RWPE2 (cell line): ENCODE measurements around the gene POU2AF3.

Experiments used
- ATAC-seq: fragments of 200-7000 bp; cut with Tn5 transposase; 3 replicates; pipeline ENCODE4 v1.9.1; 2021; ENCODE audit warnings: low read depth
- DNase-seq: peaks from one replicate; pipeline ENCODE4 v3.0.0-alpha.2; 2020; ENCODE audit warnings: low spot score
- H3K27ac ChIP-seq: fragments of 450-650 bp; 2 replicates; pipeline ENCODE4 v1.5.1; 2017; ENCODE audit warnings: mild to moderate bottlenecking; ENCODE audit not compliant: poor library complexity, severe bottlenecking
- H3K27me3 ChIP-seq: fragments of 250-450 bp; sonication (Bioruptor Pico); 2 replicates; pipeline ENCODE4 v1.5.1; 2021; ENCODE audit warnings: mild to moderate bottlenecking, moderate library complexity; ENCODE audit not compliant: insufficient read depth, poor library complexity, severe bottlenecking
- H3K36me3 ChIP-seq: fragments of 250-450 bp; sonication (Bioruptor Pico); 2 replicates; pipeline ENCODE4 v1.5.1; 2020; ENCODE audit warnings: low read depth, mild to moderate bottlenecking, moderate library complexity
- H3K4me1 ChIP-seq: fragments of 250-450 bp; sonication (Bioruptor Pico); 2 replicates; pipeline ENCODE4 v1.5.1; 2021; ENCODE audit warnings: mild to moderate bottlenecking, moderate library complexity; ENCODE audit not compliant: insufficient read depth, poor library complexity, severe bottlenecking
- H3K4me3 ChIP-seq: fragments of 250-450 bp; sonication (Bioruptor Pico); 2 replicates; pipeline ENCODE4 v1.5.1; 2021; ENCODE audit warnings: mild to moderate bottlenecking, moderate library complexity; ENCODE audit not compliant: severe bottlenecking
- H3K9me3 ChIP-seq: fragments of 250-450 bp; sonication (Bioruptor Pico); 2 replicates; pipeline ENCODE4 v1.5.1; 2021; ENCODE audit warnings: mild to moderate bottlenecking, moderate library complexity; ENCODE audit not compliant: severe bottlenecking
- CTCF ChIP-seq: fragments of 450-650 bp; IDR thresholded peaks from one replicate; pipeline ENCODE4 v1.5.1; 2017; ENCODE audit warnings: mild to moderate bottlenecking, moderate library complexity; ENCODE audit not compliant: poor library complexity, severe bottlenecking

POU2AF3 gene

DNA sequence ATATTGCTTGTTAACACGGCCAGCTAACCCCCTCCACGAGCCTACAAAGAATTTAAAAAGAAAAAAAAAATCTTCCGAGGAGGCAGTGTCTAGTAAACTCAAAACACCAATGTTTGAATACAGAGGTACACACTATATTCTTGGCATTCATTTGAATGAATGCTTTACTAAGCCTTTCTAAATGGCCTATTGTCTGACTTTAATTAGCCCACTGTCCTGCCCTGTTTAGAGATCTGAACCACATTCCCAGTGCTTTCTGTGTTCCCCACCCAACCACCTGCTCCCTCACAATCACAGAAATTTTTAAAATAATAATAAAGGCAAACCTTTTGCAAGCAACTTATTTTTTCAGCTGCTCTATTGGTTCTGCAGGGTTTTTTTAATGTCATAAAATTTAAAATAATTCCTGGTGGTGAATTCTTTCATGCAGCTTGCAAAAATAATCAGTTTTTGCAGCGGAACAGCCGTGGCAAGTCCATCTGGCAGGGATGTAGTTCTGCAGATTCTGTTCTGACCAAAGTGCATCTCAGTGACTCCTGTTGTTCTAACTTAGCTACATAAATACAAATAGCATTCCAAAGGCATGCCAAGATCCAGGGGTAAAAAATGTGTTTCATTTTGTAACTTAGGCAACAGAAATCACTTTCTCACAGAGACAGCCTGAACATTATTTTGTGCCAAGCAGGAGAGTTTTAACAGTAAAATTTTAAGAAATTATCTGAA lies 29.0 kb upstream of the POU2AF3 start:
- Histone ChIP-seq H3K27me3 (no peaks in the 10 kb centered on the region), H3K27ac (no peak overlapping the region), H3K36me3 (no peaks in the 10 kb centered on the region), H3K4me1 (no peaks in the 10 kb centered on the region), H3K4me3 (no peak overlapping the region), H3K9me3 (no peaks in the 10 kb centered on the region)
- no peak for ATAC-seq
- no peak for TF ChIP-seq CTCF
- DNase-seq: no peak

- no peak for ATAC-seq
- H3K27me3 ChIP-seq: no peaks in the 10 kb centered on the region
- no peak overlapping the region for H3K27ac ChIP-seq
- DNase-seq: no peak
- H3K9me3 ChIP-seq: no peaks in the 10 kb centered on the region
- no peaks in the 10 kb centered on the region for H3K4me1 ChIP-seq
- H3K4me3 ChIP-seq: no peak overlapping the region
- no peaks in the 10 kb centered on the region for H3K36me3 ChIP-seq
- no peak for TF ChIP-seq CTCF
These were observed 25.9 kb upstream of the POU2AF3 start for GRCh38 chr11:111272420-111272819.

GRCh38 chr11:111282562-111283075 lies 15.7 kb upstream of the POU2AF3 start:
- no peak for DNase-seq
- Histone ChIP-seq H3K4me3 (no peak overlapping the region), H3K9me3 (no peaks in the 10 kb centered on the region), H3K36me3 (no peaks in the 10 kb centered on the region), H3K27me3 (no peaks in the 10 kb centered on the region), H3K27ac (no peak overlapping the region), H3K4me1 (no peaks in the 10 kb centered on the region)
- TF ChIP-seq CTCF: no peak
- no peak for ATAC-seq

DNA sequence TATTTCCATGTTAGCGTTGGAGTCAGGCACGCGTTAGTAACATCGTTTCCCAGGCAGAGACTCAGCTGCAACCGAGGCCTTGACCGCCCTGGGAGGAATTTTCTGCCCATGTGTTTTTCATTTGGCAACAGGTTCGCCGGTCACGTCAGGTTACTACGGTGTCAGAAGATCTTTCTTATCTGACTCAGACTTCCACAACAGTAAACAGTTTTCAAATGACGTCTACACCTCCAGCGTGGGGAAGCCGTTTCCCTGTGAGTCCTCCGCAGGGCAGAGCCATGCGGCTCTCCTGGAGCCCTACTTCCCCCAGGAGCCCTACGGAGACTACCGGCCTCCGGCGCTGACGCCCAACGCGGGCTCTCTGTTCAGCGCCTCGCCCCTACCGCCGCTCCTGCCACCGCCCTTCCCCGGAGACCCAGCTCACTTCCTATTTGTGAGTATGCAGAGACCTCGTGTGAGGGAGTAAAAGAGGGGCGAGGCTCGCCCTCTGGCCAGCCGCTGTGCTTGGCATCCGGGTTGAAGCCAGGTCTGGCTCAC lies 14.3 kb upstream of the POU2AF3 start:
- Histone ChIP-seq H3K27me3 (no peaks in the 10 kb centered on the region), H3K4me1 (no peaks in the 10 kb centered on the region), H3K9me3 (no peaks in the 10 kb centered on the region), H3K4me3 (no peak overlapping the region), H3K36me3 (no peaks in the 10 kb centered on the region), H3K27ac (no peak overlapping the region)
- no peak for ATAC-seq
- no peak for DNase-seq
- TF ChIP-seq CTCF: no peak
